ENCODE data around the gene RIOX2. TPM values are rescaled to one million over a fixed set of nuclear protein-coding genes. Genes with fewer than 3 reads are reported as not detected.

RIOX2 gene
- total and polyA plus RNA-seq, 2 of the 13 experiments (the other 11 are each of a cell fraction or from before 2014, with no cell fraction given): 19.9 to 43.3 TPM

- TF ChIP-seq, protein P1, sequence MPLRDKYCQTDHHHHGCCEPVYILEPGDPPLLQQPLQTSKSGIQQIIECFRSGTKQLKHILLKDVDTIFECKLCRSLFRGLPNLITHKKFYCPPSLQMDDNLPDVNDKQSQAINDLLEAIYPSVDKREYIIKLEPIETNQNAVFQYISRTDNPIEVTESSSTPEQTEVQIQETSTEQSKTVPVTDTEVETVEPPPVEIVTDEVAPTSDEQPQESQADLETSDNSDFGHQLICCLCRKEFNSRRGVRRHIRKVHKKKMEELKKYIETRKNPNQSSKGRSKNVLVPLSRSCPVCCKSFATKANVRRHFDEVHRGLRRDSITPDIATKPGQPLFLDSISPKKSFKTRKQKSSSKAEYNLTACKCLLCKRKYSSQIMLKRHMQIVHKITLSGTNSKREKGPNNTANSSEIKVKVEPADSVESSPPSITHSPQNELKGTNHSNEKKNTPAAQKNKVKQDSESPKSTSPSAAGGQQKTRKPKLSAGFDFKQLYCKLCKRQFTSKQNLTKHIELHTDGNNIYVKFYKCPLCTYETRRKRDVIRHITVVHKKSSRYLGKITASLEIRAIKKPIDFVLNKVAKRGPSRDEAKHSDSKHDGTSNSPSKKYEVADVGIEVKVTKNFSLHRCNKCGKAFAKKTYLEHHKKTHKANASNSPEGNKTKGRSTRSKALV (CRISPR knock-in tag; IDR thresholded peaks at IDR 0.05): no peak; the same call in 1 of the 2 replicates
- TF ChIP-seq ZNF205 (CRISPR knock-in tag; IDR thresholded peaks at IDR 0.05) (no peak), THAP8 (CRISPR knock-in tag; IDR thresholded peaks at IDR 0.05; ENCODE audit: borderline replicate concordance) (no peak), KLF9 (CRISPR knock-in tag; IDR thresholded peaks at IDR 0.05; ENCODE audit: low read depth) (no peak), ZNF230 (CRISPR knock-in tag; IDR thresholded peaks at IDR 0.05) (no peak), SKIL (CRISPR knock-in tag; IDR thresholded peaks at IDR 0.05; ENCODE audit: borderline replicate concordance) (no peak; the same call in 1 of the 2 replicates), TERF1 (CRISPR knock-in tag; IDR thresholded peaks at IDR 0.05) (no peak), MZF1 (CRISPR knock-in tag; IDR thresholded peaks at IDR 0.05; ENCODE audit: borderline replicate concordance) (no peak), ZNF382 (CRISPR knock-in tag; IDR thresholded peaks at IDR 0.05; ENCODE audit: borderline replicate concordance) (no peak), BRD4 (CRISPR knock-in tag; IDR thresholded peaks at IDR 0.05) (0 out of 2 replicates have a peak, but pooled peaks have one; percentile 68), SMARCC2 (IDR thresholded peaks at IDR 0.05) (0 out of 2 replicates have a peak, but pooled peaks have one; percentile 21), ZNF572 (CRISPR knock-in tag; IDR thresholded peaks at IDR 0.05) (no peak), HNRNPLL (IDR thresholded peaks at IDR 0.05; ENCODE audit: low read depth, low read length, poor library complexity, severe bottlenecking) (no peak), ZFP62 (CRISPR knock-in tag; IDR thresholded peaks at IDR 0.05) (no peak), ZMAT3 (CRISPR knock-in tag; conservative IDR thresholded peaks at IDR 0.05) (no peak), TCF7 (IDR thresholded peaks at IDR 0.05; ENCODE audit: low read depth) (peak; percentile 50)
- TF ChIP-seq, protein P2, sequence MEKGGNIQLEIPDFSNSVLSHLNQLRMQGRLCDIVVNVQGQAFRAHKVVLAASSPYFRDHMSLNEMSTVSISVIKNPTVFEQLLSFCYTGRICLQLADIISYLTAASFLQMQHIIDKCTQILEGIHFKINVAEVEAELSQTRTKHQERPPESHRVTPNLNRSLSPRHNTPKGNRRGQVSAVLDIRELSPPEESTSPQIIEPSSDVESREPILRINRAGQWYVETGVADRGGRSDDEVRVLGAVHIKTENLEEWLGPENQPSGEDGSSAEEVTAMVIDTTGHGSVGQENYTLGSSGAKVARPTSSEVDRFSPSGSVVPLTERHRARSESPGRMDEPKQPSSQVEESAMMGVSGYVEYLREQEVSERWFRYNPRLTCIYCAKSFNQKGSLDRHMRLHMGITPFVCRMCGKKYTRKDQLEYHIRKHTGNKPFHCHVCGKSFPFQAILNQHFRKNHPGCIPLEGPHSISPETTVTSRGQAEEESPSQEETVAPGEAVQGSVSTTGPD (CRISPR knock-in tag; IDR thresholded peaks at IDR 0.05): peak; percentile 68
- TF ChIP-seq, protein P3, sequence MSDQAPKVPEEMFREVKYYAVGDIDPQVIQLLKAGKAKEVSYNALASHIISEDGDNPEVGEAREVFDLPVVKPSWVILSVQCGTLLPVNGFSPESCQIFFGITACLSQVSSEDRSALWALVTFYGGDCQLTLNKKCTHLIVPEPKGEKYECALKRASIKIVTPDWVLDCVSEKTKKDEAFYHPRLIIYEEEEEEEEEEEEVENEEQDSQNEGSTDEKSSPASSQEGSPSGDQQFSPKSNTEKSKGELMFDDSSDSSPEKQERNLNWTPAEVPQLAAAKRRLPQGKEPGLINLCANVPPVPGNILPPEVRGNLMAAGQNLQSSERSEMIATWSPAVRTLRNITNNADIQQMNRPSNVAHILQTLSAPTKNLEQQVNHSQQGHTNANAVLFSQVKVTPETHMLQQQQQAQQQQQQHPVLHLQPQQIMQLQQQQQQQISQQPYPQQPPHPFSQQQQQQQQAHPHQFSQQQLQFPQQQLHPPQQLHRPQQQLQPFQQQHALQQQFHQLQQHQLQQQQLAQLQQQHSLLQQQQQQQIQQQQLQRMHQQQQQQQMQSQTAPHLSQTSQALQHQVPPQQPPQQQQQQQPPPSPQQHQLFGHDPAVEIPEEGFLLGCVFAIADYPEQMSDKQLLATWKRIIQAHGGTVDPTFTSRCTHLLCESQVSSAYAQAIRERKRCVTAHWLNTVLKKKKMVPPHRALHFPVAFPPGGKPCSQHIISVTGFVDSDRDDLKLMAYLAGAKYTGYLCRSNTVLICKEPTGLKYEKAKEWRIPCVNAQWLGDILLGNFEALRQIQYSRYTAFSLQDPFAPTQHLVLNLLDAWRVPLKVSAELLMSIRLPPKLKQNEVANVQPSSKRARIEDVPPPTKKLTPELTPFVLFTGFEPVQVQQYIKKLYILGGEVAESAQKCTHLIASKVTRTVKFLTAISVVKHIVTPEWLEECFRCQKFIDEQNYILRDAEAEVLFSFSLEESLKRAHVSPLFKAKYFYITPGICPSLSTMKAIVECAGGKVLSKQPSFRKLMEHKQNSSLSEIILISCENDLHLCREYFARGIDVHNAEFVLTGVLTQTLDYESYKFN (CRISPR knock-in tag; conservative IDR thresholded peaks at IDR 0.05): peak; percentile 91
Measured at GRCh38 chr3:98010194-98010882, 38.1 kb upstream of the RIOX2 start (continued).

All from HepG2 (cell line).